GM18951 (cell line): ENCODE measurements around the gene NF2.

Experiments used
- POLR2A ChIP-seq: IDR thresholded peaks from 4 replicates; pipeline ENCODE4 v1.6.1; 2011; ENCODE audit warnings: mild to moderate bottlenecking; ENCODE audit not compliant: insufficient read length, insufficient read depth; ENCODE audit errors: extremely low read depth
- in situ Hi-C: fragments of 300-500 bp; cut with MboI; formaldehyde crosslinking; loops from one replicate; pipeline ENCODE4 v1.12.0; 2022; ENCODE audit warnings: low sequenced_read_pairs, mixed read lengths, inconsistent platforms; ENCODE audit not compliant: unreplicated experiment

Gene NF2

DNA sequence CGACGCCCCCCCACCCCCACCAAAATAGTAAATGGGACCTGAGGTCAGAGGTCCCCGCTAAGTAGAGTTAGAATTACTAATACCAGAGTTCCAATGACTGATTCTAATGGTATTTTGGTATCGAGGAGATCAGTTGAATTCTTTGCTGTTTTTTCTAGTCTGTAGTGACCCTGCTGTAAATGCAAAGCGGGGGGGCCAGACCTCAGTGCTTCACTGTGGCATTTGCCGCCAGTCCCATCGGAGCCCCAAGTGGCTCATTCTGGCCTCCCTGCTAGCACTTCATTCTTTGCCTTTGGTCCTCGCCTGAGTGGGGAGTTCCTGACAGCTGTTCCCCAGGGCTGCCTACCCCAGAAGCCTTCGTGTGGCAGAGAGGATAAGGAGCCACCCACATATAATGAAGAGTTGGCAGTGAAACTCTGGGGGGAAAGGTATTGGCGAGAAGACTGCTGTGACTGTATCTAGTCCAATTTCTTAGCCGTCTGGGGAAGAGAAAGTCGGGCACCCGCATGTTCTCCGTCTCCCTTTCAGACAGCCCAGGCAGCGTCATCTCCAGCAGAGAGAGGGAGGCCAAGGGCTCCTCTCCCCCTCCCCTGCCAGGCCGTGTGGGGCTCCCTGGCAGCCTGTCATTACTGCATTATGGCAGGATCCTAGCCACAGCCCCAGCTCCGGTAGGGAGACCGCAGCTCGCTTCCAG, 96.9 kb downstream of the NF2 start:
- TF ChIP-seq POLR2A: no peak
- in situ Hi-C loops: no loop called here

- in situ Hi-C loops: no loop called here
- TF ChIP-seq POLR2A: no peak
Observed at GRCh38 chr22:29700900-29701154, 97.4 kb downstream of the NF2 start.

GRCh38 chr22:29701155-29701999, 97.9 kb downstream of the NF2 start:
- no peak for TF ChIP-seq POLR2A

DNA sequence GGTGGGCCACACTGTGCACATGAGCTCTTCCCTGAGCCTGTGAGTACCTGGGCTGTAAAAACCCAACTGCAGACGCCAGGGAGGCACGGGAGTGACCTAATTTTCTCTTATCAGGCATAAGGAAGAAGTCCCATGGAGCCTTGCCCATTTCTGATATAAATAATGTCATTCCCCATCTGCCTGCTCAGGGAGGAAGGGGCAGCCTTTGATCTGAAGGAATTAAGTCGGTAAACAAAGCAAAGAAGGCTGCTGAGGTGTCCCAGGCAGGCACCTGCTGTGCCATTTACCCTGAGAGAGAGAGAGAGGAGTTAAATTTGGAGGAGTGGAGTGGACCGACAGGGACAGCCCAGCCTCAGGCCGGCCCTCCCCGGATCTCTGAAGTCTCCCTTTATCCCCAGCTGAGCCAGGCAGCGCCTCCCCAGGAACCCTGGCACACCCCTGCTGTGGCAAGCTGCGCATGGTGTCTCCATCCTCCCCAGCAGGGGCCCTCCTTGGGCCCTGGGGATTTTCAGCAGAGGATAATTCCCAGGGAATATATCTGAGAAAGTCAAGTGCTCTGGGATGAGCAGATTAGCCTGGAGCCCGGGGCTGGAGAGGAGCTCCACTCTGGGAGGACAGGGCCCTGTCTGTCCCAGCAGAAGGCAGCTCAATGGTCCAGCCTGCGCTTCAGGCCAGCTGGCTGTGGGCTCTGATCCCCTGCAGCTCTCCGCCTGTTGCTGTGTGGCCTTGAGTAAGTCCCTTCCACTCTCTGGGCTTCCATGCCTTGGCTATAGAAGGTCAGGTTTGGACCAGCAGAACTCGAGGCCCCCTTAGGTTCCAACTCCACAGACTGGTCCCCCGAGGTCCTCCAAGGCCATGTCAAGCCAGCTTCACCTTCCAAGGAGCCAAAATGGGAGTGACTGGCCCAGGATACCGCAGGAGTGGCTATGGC, 98.8 kb downstream of the NF2 start:
- in situ Hi-C loops: no loop called here
- no peak for TF ChIP-seq POLR2A

More at GRCh38 chr22:29701155-29701999, 97.9 kb downstream of the NF2 start:
- in situ Hi-C loops: no loop called here

GRCh38 chr22:29702931-29703501, 99.6 kb downstream of the NF2 start:
- in situ Hi-C loops: no loop called here
- no peak for TF ChIP-seq POLR2A

DNA sequence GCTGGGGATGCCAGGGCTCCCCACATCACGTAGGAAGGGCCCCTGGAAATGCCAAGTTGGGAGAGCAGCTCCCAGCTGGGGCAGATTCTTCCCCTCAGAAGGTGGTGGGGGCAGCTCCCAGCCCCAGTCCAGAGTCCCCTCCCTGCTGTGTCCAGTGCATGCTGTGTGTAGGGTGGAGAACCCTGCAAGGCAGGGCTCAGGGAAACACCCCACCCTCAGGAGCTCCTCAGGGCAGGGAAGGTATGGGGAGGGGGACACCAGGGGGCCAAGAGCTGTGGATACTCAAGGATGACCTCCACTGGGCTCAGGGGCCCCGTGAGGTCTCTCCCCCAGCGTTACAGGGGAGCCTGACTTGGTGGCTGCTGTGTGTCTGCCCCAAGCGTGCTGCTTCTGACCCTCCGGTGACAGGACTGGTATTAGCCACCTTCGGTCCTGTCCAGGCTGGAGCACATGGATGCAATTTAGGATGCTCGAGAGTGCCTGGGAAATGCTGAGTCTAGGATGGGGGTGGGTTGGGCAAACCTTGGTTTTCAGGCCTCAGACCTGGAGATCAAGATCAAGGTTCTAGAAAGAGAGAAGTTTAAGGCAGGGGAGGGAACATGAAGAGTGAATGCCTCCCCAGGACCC, 100.2 kb downstream of the NF2 start:
- no peak for TF ChIP-seq POLR2A
- in situ Hi-C loops: no loop called here

DNA sequence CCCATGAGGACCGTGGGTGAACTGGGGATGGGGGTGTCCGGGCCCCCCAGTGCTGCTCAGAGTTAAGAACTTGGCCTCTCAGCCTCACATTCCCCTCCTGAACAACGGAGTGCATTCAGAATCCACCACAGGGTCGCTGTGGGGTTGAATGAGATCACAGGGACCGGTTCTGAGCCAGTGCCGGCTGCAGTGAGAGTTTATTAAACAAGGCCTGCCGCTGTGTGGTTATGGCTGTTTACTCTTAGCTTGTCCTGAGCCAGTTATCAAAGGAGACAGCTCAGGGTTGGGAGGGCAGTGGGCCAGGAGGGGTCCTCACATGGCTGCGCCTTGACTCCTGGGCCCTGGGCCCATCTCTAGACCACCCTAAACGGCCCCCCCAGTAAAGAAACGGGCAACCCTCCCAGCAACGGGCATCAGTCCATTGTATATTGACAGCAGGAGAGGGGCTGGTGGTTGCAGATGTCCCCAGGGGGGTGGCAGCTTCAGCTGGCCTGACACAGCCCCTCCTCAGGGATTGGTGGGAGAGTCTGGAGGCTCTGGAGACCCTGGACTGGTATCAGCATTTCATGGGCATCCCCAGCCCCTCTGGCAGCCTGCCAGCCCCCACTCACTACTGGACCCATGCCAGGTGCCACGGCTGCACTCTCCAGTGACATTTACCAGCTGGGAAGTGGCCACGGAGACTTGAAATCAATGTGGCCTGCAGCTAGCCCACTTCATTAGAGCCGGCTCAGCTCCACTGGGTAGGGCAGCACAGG, 101.3 kb downstream of the NF2 start:
- in situ Hi-C loops: no loop called here
- no peak for TF ChIP-seq POLR2A

DNA sequence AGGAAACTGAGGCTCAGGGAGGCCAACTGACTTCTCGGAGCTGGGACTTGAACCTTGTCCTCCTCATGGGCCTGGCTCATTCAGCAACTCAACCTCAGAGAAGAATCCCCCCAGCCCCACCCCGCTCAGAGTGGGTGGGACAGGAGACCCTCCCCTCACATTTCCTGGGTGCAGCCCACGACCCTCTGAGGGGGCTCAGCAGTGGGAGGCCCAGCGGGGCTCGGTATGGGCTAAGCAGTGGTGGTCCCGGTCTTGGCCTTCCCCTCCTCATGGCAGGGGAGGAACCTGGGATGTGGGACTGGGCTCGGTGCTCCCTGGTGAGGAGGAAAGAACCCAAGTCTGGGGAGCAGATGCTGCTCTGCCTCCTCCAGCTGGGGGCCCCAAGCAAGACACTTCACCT, 102.2 kb downstream of the NF2 start:
- TF ChIP-seq POLR2A: no peak
- in situ Hi-C loops: no loop called here

DNA sequence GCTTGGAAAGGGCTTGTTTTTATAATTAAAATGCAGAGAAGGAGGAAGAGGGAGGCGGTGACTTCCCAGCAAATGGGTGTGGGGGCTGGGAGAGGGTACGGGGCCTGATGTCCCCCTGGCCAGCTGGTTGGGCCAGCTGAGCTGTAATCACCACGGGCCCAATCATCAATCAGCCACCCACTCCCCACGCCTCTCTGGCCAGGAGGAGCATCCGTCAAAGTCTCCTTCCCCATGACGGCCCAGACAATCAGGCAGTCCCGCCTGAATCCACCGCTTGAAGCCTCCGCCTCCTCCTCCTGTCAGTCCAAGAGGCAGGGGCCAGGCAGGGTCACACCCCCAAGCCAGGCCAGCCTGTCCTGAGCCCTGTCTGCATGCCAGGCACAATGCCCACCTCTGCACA, 103.1 kb downstream of the NF2 start:
- in situ Hi-C loops: no loop called here
- TF ChIP-seq POLR2A: no peak

- in situ Hi-C loops: no loop called here
- TF ChIP-seq POLR2A: no peak
Observed at GRCh38 chr22:29707010-29707409, 103.6 kb downstream of the NF2 start.

- in situ Hi-C loops: no loop called here
- no peak for TF ChIP-seq POLR2A
Observed at GRCh38 chr22:29707471-29707870, 104.0 kb downstream of the NF2 start.

GRCh38 chr22:29710193-29710592, 106.8 kb downstream of the NF2 start:
- in situ Hi-C loops: no loop called here
- no peak for TF ChIP-seq POLR2A

GRCh38 chr22:29710922-29711593, 107.6 kb downstream of the NF2 start:
- in situ Hi-C loops: no loop called here
- no peak for TF ChIP-seq POLR2A
